M059J (cell line): ENCODE data around the gene TBC1D25. TPM values are rescaled to one million over a fixed set of nuclear protein-coding genes. Genes with fewer than 3 reads are reported as not detected.
A peak's percentile ranks its signal among the peaks of the same experiment; 100 is the strongest.

Experiments used
- DNase-seq: peaks from one replicate; pipeline ENCODE4 v3.0.0-alpha.2; 2012; ENCODE audit warnings: low read depth
- total RNA-seq: library from RNA; depleted of rRNA; stranded (reverse); fragments of >200 nt; shearing (Covaris generic); gene quantifications from 2 replicates; pipeline ENCODE4 v1.2.3, GENCODE V29; 2014; rRNA removed

The TBC1D25 gene, protein sequence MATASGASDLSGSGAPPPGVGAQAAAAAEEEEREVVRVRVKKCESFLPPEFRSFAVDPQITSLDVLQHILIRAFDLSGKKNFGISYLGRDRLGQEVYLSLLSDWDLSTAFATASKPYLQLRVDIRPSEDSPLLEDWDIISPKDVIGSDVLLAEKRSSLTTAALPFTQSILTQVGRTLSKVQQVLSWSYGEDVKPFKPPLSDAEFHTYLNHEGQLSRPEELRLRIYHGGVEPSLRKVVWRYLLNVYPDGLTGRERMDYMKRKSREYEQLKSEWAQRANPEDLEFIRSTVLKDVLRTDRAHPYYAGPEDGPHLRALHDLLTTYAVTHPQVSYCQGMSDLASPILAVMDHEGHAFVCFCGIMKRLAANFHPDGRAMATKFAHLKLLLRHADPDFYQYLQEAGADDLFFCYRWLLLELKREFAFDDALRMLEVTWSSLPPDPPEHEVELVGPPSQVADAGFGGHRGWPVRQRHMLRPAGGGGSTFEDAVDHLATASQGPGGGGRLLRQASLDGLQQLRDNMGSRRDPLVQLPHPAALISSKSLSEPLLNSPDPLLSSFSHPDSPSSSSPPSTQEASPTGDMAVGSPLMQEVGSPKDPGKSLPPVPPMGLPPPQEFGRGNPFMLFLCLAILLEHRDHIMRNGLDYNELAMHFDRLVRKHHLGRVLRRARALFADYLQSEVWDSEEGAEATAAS
- 6.7 and 9.3 TPM in 2 replicates for total RNA-seq

DNA sequence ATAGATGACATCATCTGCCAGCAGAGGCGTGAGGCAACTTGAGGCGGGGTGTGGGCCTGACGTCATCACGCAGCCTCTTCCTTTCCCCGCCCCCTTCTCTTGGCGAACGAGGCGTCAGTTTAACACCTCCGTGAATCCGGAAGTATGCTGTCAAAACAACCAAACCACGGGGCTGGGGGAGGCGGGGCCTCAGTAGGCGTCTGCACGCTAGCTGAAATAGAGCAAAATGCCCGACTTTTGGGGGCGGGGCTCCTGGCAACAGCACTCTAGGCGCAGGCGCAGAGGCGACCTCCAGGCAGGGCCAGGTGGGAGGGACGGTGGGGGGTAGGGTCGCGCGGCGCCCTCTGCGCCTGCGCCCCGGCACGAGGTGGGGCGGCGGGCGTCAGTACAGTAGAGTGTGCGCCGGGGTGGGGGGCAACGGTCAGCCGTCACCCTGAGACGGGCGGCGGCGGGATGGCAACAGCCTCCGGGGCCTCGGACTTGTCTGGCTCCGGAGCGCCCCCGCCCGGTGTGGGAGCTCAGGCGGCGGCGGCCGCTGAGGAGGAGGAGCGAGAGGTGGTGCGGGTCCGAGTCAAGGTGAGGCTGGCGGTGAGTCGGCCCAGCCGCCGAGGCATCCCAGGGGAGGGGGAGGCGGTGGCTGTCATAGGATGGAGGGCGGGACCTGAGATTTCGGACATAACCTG, at the start of gene TBC1D25:
Gene TBC1D25 (plus strand): TSS at position 370 of the 683 bp plus-strand sequence. CDS start 84 bp downstream, at position 454.
- peak; percentile 97 for DNase-seq

DNA sequence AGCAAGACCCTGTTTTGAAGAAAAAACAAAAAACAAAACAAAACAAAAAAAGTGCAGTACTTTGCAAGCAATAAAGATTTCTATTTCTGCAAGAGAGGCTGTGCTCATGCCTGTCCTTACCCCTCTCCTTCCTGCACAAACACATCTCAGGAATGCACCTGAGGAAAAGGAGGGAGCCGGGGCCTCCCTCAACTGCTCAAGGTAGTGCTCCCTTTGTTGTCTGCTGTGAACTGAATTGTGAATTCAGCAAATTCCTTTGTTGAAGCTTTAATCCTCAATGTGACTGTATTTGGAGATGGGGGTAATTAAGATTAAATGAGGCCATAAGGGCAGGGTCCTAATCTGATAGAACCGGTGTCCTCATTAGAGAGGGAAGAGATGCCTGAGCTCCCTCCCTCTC, 49.6 kb upstream of the TBC1D25 start:
- DNase-seq, result no peak

DNA sequence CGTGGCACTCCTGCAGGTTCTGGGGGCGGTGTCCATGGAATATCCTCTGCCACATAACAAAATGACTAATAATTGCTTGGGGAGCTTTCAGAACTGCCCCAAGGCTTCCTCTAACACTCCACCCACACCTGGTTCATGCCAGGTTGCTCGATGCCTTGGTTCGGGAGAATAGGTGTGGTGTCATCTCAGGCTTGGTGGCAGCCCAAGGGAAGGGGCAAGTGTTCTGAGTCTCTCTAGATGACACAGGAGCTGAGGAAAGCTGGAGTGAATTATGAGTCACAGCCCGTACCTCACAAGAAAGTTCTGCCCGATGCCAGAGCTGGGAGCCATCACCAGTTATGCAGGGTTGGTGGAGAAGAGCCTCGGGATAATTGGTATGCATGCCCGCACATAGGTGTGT, 48.9 kb upstream of the TBC1D25 start:
- peak; percentile 75 for DNase-seq

DNA sequence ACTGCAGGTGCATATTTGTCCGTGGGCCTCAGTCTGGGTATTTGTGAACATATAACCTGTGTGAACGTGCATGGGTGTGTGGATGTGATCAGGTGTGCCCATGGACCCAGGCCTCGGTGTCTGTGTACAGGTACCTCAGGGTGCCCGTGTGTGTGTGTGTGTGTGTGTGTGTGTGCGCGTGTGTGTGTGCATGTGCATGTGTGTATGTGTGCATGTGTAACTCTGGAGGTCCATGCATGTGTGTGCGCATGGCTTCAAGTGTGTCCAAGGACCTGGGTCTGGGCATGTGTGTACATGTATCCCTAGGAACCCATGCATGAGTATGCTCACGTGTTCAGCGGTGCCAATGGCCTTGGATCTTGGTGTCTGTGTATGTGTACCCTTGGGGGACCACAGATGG, 47.7 kb upstream of the TBC1D25 start:
- no peak for DNase-seq

DNA sequence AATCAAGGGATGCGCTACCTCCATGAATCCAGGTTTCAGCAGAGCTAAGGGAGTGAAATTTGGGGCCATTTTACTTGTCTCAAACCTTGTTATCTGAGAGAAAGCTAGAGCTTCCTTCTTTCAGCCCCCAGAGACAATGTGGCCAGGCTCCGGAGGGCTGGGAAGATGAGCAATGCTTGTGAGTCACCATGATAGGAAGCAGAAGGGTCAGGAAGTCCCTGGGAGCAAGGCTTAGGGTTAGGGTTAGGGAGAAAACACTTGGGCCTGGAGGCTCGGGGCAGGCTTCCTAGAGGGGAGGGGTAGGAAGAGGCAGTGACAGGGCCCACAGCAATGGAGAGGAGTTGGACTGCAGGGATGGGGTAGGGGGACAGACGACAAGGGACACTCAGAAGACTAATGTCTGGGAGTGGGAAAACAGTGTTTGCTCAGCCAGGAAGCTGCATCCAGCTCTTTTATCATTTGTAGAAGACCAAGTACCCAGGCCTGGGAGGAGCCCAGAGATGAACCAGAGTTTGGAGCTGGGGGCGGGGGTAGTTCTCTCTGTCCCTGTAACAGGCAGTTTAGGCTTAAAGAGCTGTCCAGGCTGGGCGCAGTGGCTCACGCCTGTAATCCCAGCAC, 47.1 kb upstream of the TBC1D25 start:
- peak; percentile 46 for DNase-seq

DNA sequence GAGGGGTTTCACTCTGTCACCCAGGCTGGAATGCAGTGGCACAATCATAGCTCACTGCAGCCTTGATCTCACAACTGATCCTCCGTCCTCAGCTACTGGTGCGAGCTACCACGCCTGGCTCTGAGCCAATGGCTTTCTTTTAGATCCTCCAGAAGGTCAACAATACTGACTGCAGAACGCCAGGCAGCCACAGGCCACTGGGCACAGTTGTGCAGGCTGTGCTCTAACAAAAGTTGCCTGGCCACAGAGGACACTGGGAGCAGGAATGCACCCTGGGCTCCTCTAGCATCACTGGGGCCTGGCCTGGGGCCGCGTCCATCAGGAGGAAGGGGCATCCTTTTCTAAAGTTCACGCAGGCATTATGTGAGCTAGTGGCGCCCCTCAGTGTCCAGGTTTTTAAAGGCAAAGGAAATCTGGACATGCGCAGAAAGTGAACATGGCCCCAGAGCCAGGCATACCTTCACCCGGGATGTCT, 45.6 kb upstream of the TBC1D25 start:
- peak; percentile 35 for DNase-seq

DNA sequence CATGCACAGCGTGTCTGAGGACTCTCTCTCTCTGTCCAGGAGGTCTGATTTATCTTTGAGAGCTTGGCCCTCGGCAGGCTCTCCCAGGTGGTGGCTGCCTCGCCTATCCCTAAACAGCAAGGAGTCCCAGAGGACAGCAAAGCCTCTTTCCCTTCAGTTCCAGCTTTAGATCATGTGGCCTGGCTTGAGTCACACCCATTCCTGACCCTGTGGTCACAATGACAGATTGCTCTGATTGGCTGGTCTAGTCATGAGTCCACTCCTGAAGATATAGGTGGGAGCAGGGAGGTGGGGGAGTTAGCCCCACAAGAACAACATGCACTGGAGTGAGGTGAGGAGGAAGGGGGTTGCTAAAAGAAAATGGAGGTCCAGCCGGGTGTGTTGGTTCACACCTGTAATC, 42.9 kb upstream of the TBC1D25 start:
- peak; percentile 62 for DNase-seq

DNA sequence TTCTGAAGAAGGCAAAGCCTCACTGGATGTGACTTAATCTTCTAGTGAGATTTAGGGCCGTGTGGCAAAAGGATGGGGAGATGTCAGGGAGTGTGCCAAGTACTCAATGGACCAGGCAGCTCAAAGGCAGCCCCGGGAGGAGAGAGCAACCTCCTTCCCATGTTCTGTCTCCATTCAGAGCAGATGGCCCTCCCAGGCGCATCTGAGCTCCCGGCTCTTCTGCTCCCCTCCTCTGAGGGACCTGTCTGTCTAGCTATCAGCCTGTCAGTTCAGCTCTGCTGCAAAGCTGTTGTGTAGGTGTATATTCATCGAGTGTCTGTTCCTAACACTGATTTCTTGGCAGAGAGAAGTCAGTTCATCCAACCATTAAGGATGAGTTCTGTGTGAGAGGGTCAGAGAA, 41.6 kb upstream of the TBC1D25 start:
- DNase-seq, result no peak

DNA sequence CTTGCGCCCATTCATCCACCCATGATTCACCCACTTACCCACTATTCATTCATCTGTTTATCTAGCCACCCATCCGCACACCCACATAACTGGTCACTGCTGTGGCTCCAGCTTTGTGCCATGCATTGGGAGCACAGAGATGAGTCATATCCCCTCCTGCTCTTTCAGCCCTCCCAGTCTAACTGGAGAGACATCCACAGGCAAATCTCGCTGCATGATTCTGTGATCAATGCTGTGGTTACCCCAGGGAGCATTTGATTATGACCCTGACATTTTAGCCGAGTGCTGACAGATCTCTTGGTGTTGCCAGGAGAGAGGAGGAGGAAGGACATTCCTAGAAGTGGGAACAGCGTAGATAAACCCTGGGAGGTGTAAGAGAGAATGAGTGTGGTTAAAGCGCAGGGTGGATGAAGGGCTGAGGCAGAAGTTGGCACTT, 41.1 kb upstream of the TBC1D25 start:
- DNase-seq, result peak; percentile 94

DNA sequence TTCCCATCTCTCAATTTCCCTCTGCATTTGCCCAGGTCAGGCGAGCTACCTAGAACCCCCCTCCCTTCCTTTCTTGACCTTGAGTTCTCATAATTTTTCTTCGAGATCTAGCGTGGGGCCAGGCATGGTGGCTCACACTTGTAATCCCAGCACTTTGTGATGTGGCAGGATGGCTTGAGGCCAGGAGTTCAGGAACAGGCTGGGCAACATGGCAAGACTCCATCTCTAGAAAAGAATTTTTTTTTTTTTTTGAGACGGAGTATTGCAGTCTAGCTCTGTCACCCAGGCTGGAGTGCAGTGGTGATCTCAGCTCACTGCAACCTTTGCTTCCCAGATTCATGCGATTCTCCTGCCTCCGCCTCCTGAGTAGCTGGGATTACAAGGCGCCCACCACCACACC, 35.3 kb upstream of the TBC1D25 start:
- no peak for DNase-seq

DNA sequence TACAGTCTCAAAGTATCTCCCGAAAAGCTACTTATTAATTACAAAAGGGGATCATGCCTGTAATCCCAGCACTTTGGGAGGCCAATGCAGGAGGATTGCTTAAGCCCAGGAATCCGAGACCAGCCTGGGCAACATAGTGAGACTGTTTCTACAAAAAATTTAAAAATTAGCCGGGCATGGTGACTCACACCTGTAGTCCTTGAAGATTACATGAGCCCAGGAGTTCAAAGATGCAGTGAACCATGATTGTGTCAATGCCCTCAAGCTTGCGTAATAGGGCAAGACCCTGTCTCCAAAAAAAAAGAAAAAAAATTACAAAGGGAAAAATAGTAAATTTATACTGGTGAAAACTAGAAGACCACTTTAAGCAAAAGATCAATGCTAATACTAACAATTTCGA, 34.0 kb upstream of the TBC1D25 start:
- peak; percentile 48 for DNase-seq

DNA sequence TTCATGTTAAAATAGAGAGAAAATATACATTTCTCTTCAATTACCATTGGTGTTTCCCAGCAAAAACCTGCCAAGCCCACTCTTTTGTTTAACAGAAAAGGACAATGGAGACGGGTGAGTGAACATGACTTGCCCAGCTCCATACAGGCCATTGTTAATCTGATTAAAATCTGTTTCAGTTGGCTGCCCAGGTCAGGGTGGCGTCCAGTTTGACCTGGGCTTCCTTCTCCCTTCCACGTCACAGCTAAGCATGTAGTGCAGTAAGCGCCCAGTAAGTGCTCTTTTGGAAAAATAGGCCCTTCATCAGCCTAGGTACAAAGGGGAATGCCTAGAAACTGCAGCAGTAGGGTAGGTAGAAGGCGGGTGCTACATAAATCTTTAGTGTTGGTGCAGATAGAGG, 32.3 kb upstream of the TBC1D25 start:
- no peak for DNase-seq

DNA sequence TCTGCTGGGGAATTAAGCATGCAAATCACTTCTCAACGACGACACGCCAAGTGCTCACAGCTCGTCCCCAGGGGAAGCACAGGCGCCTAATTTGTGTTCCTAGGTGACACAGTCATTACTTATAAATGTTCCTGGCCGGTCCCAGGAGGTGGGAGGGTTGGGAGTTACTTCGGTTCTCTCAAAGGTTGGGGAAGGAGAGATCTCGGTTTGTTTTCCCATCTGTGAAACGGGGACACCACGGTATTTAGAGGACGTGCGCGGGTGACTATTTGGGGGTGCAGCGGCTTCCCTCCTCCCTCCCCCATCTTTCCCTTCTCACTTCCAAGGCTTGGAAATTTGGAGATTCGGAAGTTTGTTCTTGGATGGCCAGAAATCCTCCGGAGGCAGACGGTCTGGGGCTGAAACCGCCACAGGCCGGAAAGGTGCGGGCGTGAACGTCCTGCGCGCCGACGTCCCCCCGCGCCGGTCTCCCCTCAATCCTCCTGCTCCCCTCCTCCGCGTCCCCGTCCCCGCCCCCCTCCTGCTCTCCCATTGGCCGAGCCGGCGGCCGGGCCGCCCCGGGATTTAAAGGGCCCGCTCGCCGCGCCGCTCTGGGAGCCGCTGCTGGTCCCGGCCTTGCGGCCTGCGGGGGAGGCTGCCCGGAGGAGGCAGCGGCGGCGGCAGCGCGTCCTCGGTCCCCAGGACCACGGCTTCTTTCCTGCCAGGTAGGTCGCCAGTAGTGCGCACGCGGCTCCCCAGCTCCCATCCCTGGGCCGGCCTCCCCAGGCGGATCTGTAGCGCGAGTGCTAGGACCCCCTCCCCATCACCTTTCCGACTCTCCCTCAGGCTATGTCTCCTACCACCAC, 30.9 kb upstream of the TBC1D25 start, which contains the start of gene PORCN:
Gene PORCN (plus strand): TSS at position 593 of the 845 bp plus-strand sequence. CDS start 829 bp downstream, outside the sequence.
- peak; percentile 76 for DNase-seq

DNA sequence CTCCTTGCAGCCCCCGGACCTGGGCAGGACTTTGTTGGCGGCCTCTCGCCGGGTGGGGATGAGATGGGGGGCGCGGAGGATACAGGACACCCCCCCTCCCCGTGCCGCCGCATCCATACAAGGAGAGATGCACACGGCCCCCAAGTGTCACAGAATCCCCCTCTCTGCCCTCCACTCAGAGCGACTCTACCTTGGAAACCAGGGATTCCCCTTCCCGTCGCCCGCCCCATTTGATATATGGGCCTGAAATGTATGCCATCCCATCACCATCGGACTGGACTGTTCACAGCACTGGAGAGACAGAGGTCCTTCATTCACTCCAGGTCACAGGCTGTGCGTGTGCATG, 30.3 kb upstream of the TBC1D25 start:
- DNase-seq, result no peak

DNA sequence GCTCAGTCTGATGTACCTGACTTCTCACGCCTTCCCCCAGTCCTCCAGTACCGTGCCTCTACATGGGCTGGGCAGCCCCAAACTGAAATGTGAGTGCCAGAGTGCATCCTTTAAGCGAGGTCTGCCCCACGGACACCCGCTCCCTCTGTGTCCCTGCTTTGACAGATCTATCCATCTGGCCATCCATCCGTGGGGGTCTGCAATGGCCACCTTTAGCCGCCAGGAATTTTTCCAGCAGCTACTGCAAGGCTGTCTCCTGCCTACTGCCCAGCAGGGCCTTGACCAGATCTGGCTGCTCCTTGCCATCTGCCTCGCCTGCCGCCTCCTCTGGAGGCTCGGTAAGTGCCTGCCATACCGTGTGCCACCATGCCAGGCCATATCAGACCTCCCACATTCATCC, 29.9 kb upstream of the TBC1D25 start:
- DNase-seq, result no peak

DNA sequence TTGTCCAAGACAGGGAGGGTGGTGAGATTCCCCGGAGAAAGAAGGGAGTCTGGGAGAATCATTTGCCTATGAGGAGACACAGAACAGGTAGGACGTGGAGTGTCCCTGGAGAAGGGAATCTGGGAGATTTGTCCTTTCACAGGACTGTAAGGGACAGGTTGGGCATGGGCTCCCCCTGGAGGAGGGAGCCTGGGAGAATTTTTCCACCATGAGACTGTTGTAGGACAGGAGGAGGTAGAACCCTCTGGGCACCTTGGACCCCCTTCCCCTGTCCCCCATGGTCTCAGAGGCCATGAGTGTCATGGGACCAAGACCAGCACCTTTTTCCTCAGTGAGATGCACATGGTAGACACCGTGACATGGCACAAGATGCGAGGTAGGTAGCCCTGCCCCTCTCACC, 28.0 kb upstream of the TBC1D25 start:
- DNase-seq, result peak; percentile 52

DNA sequence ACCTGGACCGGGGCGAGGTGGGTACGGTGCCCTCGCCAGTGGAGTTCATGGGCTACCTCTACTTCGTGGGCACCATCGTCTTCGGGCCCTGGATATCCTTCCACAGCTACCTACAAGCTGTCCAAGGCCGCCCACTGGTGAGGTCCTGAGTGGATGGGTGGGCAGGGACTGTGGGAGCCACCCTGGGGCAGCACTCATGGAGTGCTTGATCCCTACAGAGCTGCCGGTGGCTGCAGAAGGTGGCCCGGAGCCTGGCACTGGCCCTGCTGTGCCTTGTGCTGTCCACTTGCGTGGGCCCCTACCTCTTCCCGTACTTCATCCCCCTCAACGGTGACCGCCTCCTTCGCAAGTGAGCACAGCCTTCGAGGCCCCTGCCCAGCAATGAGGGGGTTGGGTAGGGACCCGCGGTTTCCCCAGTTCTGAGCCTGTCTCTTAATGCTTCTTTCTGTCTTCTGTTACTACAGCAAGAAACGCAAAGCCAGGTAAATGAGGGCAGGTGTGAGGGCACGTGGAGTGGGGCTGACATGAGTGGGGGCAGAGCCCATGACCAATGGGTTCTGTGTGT, 27.1 kb upstream of the TBC1D25 start:
- no peak for DNase-seq

DNA sequence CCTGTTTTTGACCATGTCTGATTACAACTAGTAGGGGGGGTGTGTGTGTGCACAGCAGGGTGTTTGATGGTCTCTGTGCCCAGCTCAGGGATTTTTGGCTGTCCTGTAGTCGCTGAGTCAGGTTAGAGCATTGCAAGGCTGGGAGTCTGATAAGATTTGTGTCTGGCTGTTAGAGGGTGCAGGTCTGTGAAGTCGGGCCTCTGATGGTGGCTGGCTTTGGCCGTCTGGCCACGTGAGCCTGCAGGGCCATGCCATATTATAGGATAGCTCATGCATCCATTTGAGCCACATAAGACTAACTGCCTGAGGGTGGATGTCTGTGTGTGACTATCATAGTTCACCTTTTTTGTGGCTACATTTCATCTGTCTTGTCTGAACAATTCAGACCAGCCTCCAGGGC, 25.8 kb upstream of the TBC1D25 start:
- no peak for DNase-seq

DNA sequence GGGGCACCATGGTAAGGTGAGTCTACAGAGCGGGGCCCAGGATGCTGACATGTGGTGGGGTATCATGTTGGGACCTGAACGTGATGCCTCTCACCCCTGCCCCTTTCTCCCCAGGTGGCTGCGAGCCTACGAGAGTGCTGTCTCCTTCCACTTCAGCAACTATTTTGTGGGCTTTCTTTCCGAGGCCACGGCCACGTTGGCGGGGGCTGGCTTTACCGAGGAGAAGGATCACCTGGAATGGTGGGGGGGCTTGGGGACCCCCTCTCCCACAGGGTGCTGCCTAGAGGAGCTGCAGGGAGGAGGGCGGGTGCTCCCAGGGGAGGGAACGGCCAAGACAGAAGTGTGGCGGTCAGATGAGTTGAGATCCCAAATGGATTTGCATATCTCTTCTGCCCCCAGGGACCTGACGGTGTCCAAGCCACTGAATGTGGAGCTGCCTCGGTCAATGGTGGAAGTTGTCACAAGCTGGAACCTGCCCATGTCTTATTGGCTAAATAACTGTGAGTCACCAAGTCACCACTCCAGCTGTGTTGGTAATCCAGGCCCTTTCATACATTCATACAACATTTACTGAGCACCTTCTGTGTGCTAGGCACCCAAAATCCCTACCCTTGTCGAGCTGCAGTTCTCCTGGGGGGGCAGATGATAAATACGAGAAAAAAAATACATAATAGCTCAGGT, 25.2 kb upstream of the TBC1D25 start:
- DNase-seq, result no peak

DNA sequence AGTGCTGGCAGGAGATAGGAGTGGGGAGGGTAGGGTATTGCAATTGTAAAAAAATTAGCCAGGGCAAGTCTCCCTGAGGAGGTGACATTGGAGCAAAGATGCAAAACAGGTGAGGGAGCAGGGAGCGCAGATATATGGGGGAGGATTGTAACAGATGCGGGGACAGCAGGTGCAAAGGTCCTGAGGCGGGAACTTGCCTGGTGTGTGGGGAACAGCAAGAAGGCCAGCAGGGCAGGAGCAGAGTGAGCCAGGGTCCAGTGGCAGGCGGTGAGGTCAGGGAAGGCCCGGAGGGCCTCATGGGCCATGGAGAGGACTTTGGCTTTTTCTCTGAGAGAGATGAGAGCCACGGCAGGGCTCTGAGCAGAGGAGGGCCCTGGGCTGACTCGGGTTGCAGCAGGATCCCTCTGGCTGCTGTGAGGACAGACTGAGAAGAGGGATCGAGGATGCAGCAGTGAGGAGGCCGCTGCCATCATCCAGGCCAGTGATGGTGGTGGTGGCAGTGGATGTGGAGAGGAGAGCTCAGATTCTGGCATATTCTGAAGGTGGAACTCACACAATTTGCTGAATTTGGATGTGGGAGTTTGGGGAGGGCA, 24.6 kb upstream of the TBC1D25 start:
- DNase-seq, result no peak
